PC-3 (cell line): ENCODE measurements around the gene KRTAP5-3.

Source experiments
- CTCF ChIP-seq: fragments of 300-600 bp; sonication (generic); conservative IDR thresholded peaks from 2 replicates; pipeline ENCODE4 v1.5.1; 2017; ENCODE audit warnings: antibody characterized with exemption, low read depth, mild to moderate bottlenecking, low read length
- EZH2 ChIP-seq: fragments of 300-600 bp; sonication (generic); IDR thresholded peaks from one replicate; pipeline ENCODE4 v1.6.1; 2017; ENCODE audit warnings: antibody characterized with exemption, mild to moderate bottlenecking, low read length; ENCODE audit not compliant: unreplicated experiment
- EZH2phosphoT487 ChIP-seq: fragments of 300-600 bp; sonication (generic); IDR thresholded peaks from 2 replicates; pipeline ENCODE4 v1.6.1; 2018; ENCODE audit warnings: mild to moderate bottlenecking, antibody characterized with exemption, low read length, borderline replicate concordance

DNA sequence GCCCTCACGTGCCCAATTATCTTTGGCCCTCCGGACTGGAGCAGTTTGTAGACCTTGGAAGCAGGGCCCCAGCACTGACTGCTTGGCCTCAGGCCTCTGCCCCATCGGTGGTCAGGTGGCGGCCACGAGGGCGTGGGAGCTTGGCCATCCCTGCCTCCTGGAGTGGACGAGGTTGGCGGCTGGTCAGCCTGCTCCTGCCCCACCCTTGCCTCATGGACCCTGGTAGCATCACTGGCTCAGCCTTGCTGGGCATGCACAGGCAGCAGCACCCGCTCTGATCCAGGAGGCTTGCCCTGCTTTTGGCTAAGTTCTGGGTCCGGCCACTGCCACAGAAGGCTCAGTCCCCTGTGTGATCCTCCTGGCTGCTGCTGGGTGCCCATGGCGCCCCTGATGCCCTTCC lies 4.1 kb downstream of the KRTAP5-3 start:
- TF ChIP-seq CTCF, result no peak
- no peak for TF ChIP-seq EZH2
- TF ChIP-seq EZH2phosphoT487, result no peak
